Measurements from ENCODE around the gene TRAF6.
"Not testable (repeated sequence)": the region's sequence is repeated elsewhere in the genome, so short reads cannot be mapped to it uniquely, and the experiment has no call there.

- not testable (repeated sequence) for TF ChIP-seq CTCF (IDR thresholded peaks at IDR 0.05); POLR2AphosphoS5 (IDR thresholded peaks at IDR 0.05); EP300 (IDR thresholded peaks at IDR 0.05); POLR2A (IDR thresholded peaks at IDR 0.05; ENCODE audit: low read depth)
These were observed 47.3 kb upstream of the TRAF6 start for GRCh38 chr11:36557390-36557789.
